ENCODE data around the gene SPAG9.

DNA sequence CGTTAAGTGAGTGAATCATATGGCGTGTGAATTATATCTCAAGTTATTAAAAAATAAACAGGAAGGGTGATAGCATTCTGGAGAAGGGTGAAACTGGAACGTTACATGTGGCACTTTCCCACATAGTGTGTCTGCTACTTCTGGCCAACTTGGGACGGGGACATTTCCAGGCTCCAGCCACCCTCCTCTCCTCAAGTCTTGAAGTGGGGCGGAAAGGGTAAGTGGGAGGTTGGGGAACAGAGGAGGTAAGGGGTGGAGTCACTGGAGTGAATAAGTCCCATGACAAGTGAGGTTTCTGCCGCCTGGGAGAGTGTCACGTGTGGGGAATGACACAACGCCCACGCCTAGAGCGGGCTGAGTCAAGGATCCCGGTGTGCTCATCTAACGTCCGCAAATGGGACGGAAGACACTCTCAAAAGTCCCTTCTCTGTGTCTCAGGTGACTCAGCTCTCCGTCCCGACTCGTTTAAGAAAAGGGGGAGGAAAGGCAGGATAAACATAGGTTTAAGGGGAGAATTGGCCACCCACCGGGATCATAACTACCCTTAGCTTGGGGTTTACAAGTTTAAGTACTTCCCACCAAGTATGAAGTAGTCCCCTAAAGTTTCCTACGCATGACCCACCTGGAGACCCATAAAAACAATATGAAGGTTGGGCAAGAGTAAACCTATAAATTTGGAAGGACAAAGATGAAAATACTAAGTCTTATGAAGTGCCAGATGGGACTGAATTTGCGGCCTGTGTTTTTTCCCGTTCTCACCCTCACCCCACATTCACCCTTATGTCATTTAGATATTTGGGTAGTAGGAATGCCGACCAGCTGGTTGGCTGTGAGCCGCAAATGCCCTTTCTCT lies 1.2 kb upstream of the SPAG9 start:
- TF ChIP-seq, protein P1, sequence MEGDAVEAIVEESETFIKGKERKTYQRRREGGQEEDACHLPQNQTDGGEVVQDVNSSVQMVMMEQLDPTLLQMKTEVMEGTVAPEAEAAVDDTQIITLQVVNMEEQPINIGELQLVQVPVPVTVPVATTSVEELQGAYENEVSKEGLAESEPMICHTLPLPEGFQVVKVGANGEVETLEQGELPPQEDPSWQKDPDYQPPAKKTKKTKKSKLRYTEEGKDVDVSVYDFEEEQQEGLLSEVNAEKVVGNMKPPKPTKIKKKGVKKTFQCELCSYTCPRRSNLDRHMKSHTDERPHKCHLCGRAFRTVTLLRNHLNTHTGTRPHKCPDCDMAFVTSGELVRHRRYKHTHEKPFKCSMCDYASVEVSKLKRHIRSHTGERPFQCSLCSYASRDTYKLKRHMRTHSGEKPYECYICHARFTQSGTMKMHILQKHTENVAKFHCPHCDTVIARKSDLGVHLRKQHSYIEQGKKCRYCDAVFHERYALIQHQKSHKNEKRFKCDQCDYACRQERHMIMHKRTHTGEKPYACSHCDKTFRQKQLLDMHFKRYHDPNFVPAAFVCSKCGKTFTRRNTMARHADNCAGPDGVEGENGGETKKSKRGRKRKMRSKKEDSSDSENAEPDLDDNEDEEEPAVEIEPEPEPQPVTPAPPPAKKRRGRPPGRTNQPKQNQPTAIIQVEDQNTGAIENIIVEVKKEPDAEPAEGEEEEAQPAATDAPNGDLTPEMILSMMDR (IDR thresholded peaks at IDR 0.05; ENCODE audit: poor library complexity), result no peak
- no peak for TF ChIP-seq EZH2 (IDR thresholded peaks at IDR 0.05; ENCODE audit: borderline replicate concordance)

All from hepatocyte (in vitro differentiated cells).